Ishikawa (cell line): ENCODE measurements around the gene MACROD2.

Experiments
- CREB1 ChIP-seq: IDR thresholded peaks from 2 replicates; pipeline ENCODE4 v1.6.1; 2012; ENCODE audit warnings: low read depth
- EP300 ChIP-seq: IDR thresholded peaks from 2 replicates; pipeline ENCODE4 v1.6.1; 2012; ENCODE audit warnings: borderline replicate concordance
- NFIC ChIP-seq: IDR thresholded peaks from 2 replicates; pipeline ENCODE4 v1.6.1; 2012
- TAF1 ChIP-seq: IDR thresholded peaks from 2 replicates; pipeline ENCODE4 v1.6.1; 2012; ENCODE audit warnings: low read depth, mild to moderate bottlenecking
- TCF12 ChIP-seq: IDR thresholded peaks from 2 replicates; pipeline ENCODE4 v1.6.1; 2012; ENCODE audit warnings: low read depth
- YY1 ChIP-seq: IDR thresholded peaks from 2 replicates; pipeline ENCODE4 v1.6.1; 2012; ENCODE audit warnings: low read depth
- ZBTB7A ChIP-seq: IDR thresholded peaks from 2 replicates; pipeline ENCODE4 v1.6.1; 2012; ENCODE audit warnings: low read depth
- TF ChIP-seq, protein P1 (sequence below): IDR thresholded peaks from 2 replicates; pipeline ENCODE4 v1.6.1; 2012
- TF ChIP-seq, protein P2 (sequence below): IDR thresholded peaks from 2 replicates; pipeline ENCODE4 v1.6.1; 2012; ENCODE audit warnings: low read depth, mild to moderate bottlenecking

DNA sequence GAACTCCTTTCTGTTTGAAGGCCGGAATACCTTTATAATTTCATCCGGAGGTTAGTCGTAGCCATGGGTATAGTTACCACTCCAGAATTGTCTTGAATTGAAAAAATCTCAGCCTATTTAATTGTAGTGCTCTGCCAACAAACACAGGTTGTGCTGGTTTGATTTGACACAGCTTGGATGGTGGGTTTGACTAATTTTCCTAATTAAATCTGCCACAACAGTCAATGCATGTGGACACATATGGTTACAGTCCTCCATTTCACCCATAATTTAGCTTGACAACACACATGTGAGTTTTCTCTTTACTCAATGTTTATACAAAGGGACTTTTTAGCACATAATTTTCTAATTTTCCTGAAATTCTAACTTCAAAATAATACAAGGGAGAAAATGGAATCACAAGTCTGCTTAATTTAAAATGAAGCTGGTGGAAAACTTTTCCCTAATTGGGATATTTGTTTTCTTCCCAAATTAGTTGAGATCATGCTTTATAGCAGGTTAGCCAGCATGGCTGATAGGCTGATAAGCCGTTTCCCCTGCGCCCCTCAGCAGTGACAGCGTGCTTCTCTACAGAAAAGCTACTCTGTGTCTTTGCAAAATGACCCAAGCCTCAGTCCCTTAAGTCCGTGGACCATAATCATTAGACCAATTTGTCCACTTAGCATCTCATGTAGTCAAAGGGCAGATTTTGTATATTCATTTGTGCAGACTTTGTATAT is 805.5 kb downstream of the MACROD2 start:
- TF ChIP-seq EP300 = no peak
- no peak for TF ChIP-seq CREB1
- TF ChIP-seq, protein P1, sequence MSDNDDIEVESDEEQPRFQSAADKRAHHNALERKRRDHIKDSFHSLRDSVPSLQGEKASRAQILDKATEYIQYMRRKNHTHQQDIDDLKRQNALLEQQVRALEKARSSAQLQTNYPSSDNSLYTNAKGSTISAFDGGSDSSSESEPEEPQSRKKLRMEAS = no peak
- no peak for TF ChIP-seq NFIC
- no peak for TF ChIP-seq TCF12
- no peak for TF ChIP-seq ZBTB7A
- TF ChIP-seq TAF1 = no peak
- TF ChIP-seq YY1 = no peak
- TF ChIP-seq, protein P2, sequence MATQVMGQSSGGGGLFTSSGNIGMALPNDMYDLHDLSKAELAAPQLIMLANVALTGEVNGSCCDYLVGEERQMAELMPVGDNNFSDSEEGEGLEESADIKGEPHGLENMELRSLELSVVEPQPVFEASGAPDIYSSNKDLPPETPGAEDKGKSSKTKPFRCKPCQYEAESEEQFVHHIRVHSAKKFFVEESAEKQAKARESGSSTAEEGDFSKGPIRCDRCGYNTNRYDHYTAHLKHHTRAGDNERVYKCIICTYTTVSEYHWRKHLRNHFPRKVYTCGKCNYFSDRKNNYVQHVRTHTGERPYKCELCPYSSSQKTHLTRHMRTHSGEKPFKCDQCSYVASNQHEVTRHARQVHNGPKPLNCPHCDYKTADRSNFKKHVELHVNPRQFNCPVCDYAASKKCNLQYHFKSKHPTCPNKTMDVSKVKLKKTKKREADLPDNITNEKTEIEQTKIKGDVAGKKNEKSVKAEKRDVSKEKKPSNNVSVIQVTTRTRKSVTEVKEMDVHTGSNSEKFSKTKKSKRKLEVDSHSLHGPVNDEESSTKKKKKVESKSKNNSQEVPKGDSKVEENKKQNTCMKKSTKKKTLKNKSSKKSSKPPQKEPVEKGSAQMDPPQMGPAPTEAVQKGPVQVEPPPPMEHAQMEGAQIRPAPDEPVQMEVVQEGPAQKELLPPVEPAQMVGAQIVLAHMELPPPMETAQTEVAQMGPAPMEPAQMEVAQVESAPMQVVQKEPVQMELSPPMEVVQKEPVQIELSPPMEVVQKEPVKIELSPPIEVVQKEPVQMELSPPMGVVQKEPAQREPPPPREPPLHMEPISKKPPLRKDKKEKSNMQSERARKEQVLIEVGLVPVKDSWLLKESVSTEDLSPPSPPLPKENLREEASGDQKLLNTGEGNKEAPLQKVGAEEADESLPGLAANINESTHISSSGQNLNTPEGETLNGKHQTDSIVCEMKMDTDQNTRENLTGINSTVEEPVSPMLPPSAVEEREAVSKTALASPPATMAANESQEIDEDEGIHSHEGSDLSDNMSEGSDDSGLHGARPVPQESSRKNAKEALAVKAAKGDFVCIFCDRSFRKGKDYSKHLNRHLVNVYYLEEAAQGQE = no peak
